Vagina (tissue), 2 donors: ENCODE data around the gene PDK2.

Source experiments
- CTCF ChIP-seq, 3 experiments: fragments of 450-650 bp in 2 of 3; fragments of 200-600 bp in 1 of 3; sonication (generic) in 1 of 3; IDR thresholded peaks; one replicate each; pipeline ENCODE4 v1.5.1; 2017 to 2019; ENCODE audit warnings: antibody characterized with exemption in 3 of 3, mild to moderate bottlenecking in 2 of 3, moderate library complexity in 2 of 3
- POLR2A ChIP-seq, 2 donors: fragments of 450-650 bp; IDR thresholded peaks; one replicate each; pipeline ENCODE4 v1.6.1; 2017; ENCODE audit warnings: antibody characterized with exemption in 2 of 2, mild to moderate bottlenecking in 2 of 2, moderate library complexity in 2 of 2
- POLR2AphosphoS5 ChIP-seq, 2 donors: sonication (generic); formaldehyde crosslinking; IDR thresholded peaks; one replicate each; pipeline ENCODE4 v1.9.0; 2017; ENCODE audit warnings: antibody characterized with exemption in 2 of 2, mild to moderate bottlenecking in 2 of 2, low read depth in 1 of 2; ENCODE audit not compliant: insufficient read depth in 1 of 2

GRCh38 chr17:50059759-50060273, 35.3 kb upstream of the PDK2 start:
- TF ChIP-seq POLR2A (IDR thresholded peaks at IDR 0.05) (no peak), POLR2AphosphoS5 (IDR thresholded peaks at IDR 0.05; ENCODE audit: insufficient read depth in 1 of 2, low read depth in 1 of 2) (no peak), CTCF (IDR thresholded peaks at IDR 0.05) (no peak)
